Measurements from ENCODE around the gene OR2AG2.

The OR2AG2 gene

GRCh38 chr11:6738590-6738989 is 33.2 kb downstream of the OR2AG2 start:
- DNase-seq (ENCODE audit: low read depth, low spot score): no peak

DNA sequence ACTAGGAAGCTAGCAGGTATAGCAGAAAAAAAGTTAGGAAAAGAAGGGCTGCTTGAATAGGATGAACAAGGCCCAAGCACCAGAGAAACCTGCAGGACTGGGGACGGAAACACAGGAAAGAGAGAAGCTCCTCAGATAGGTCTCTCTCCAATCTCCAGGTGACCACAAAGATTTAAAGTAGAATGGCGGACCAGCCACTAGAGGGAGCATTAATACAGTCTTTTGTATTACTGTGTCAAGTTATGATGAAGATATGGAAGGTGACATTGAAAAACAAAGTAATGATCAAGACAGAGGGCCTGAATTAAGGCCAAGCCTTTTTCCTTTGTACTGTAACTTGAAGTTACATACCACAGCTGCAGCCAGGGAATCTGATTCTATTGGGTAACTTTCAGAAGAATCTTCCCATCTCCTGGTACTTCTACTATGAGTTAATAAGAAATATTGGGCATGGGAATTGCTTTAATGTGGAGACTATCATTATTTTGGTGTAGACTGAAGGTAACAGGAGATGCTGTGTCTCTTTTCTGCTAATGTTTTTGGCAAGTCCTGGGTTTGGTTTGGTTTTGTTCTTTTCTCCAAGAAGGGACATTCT is 33.8 kb downstream of the OR2AG2 start:
- DNase-seq (ENCODE audit: low read depth, low spot score): no peak

DNA sequence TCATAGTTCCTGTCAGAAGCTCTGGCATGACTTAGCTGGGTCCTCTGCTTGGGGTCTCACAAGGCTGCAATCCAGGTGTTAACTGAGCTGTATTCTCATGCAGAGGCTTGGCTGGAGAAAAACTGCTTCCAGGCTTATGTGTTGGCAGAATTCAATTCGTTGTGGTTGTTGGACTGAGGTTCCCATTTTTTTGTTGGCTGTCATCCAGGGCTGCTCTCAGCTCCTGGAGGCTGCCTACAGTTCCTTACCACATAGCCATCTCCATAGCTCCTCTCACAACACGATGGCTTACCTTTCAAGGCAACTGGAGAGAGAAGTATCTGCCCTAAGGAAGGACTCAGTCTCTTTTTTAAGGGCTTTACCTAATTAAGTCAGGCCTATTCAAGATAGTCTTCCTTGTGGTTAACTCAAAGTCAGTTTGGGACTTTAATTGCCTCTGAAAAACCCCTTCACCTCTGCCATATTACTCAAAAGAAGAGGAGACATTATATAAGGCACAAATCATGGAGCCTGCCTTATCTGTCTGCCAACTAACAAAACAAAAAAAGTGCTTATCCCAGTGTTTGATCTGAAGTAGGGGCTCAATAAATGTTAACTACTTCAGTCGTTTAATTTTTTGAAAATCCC is 35.2 kb downstream of the OR2AG2 start:
- no peak for DNase-seq (ENCODE audit: low read depth, low spot score)

DNA sequence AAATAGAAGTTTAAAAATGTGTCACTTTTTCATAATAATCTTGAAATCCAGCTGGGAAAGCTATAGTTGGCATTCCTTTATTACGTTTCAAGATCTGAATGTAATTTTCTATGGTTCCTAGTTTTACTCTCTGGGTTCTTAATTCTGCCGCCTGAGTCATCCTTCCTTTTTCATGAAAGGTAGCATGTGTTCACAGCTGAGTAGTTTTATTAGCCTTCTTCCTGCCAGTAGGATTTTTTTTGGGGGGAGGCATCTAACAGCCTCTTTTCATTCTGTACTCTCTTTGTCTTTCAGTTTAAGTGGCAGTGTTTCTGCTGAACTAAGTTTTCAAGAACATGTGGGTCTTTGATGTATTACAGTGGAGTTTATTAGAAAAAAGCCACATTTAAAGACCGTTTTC is 36.5 kb downstream of the OR2AG2 start:
- DNase-seq (ENCODE audit: low read depth, low spot score): no peak

DNA sequence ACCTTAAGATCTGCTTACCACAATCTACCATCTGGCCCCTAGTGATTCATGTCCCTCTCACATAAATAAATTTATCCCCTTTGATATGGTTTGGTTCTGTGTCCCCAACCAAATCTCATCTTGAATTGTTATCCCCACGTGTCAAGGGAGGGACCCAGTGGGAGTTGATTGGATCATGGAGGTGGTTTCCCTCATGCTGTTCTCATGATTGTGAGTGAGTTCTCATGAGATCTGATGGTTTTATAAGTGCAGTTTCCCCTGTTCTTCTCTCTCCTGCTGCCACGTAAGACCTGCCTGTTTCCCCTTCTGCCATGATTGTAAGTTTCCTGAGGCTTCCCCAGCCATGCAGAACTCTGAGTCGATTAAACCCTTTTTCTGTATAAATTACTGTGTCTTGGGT is 37.2 kb downstream of the OR2AG2 start:
- DNase-seq (ENCODE audit: low read depth, low spot score): no peak

- no peak for DNase-seq (ENCODE audit: low read depth, low spot score)
Observed at GRCh38 chr11:6733326-6734275, 38.2 kb downstream of the OR2AG2 start.

GRCh38 chr11:6727971-6728760 is 43.6 kb downstream of the OR2AG2 start:
- DNase-seq (ENCODE audit: low read depth, low spot score): no peak

DNA sequence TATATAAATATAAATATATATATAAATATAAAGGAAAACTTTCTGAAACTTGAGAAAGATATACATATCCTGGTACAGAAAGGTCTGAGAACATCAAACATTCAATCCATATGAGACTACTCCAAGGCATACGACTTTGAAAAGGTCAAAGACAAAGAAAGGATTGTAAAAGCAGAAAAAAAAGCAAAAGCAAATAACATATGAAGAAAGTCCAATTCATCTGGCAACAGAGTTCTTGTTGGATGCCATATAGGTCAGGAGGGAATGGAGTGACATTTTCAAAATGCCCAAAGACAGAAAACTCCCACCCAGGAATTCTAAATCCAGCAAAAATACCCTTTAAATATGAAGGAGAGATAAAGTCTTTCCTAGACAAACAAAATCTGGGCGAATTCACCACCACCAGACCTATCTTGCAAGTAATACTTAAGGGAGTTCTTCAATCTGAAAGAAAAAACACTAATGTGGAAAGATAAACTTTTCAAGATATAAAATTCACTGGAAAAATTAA is 46.3 kb downstream of the OR2AG2 start:
- no peak for DNase-seq (ENCODE audit: low read depth, low spot score)

DNA sequence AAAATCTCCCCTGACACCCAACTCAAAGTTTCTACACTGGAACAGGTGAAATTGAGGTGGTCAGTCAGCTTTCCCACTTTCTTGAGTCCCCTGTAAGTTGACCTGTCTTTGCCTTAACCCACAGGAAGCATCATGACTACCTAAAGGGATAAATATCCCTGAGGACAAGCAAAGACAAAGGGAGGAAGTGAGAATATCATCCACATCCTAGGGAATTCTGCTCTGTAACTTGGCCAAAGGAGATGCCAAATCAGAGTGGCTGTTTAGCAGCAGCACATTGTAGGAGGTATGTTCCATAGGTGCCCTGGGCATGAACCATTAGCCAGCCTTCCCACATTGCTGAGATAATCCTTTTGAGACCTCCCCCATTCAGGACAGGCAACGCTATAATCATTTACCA is 47.8 kb downstream of the OR2AG2 start:
- no peak for DNase-seq (ENCODE audit: low read depth, low spot score)

GRCh38 chr11:6721343-6721742 is 50.4 kb downstream of the OR2AG2 start:
- DNase-seq (ENCODE audit: low read depth, low spot score): no peak

DNA sequence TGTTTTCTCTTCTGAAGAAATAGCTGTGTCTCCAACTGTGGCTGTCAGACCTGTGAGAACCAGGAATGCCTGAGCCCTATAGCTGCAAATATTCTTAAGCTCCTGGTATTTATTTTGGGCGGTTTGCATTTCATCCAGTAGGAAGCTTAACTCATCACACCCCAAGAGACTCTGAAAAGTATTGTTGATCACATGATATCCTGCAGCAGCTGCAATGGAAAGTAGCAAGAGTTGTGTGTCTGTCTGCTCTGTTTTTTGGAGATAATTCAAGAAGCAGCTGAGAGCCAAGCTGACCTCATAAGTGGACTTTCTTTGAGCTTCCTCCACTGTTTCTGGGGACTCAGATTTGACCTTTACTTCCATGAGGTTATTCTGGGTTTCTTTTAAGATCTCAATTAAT is 52.2 kb downstream of the OR2AG2 start:
- no peak for DNase-seq (ENCODE audit: low read depth, low spot score)

DNA sequence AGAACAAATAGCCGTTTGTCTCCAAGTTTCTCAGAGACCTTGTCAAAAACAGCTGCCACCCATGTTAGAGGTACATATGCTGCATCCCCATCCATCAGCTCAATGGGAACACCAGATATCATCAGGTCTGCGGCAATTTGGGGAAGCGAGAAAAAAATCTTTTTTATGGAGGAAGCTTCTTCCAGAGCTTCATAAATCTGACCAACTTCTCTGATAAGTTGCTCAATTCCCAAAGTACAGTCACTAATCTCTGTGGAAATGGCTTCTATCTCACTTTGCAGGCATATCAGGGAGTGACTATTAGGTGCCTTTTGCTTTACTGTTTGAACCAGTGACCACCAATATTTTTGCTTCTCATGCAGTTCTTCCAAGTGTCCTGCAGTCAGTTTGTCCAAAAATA is 54.4 kb downstream of the OR2AG2 start:
- DNase-seq (ENCODE audit: low read depth, low spot score): no peak
